Brain microvascular endothelial cell (primary cell): ENCODE results near the gene RGS8.

Experiments used
- DNase-seq: peaks from one replicate; pipeline ENCODE4 v3.0.0-alpha.2; 2020
- H3K27ac ChIP-seq: fragments of 250-450 bp; sonication (Bioruptor Pico); 2 replicates; pipeline ENCODE4 v1.5.1; 2020; ENCODE audit warnings: mild to moderate bottlenecking, moderate library complexity
- H3K27me3 ChIP-seq: fragments of 250-450 bp; sonication (Bioruptor Pico); replicated peaks from 2 replicates; pipeline ENCODE4 v1.5.1; 2020; ENCODE audit warnings: mild to moderate bottlenecking
- H3K36me3 ChIP-seq: fragments of 250-450 bp; sonication (Bioruptor Pico); replicated peaks from 2 replicates; pipeline ENCODE4 v1.5.1; 2020; ENCODE audit warnings: mild to moderate bottlenecking
- H3K4me3 ChIP-seq: 2 replicates; pipeline ENCODE4 v1.5.1; 2011; ENCODE audit warnings: low read depth, mild to moderate bottlenecking, control low read depth, low read length, moderate library complexity
- in situ Hi-C: cut with HindIII; loops from 2 replicates; pipeline ENCODE4 v1.10.0; 2017; ENCODE audit warnings: low sequenced_read_pairs, low pct_ligation_motif_present
- TF ChIP-seq, protein P1 (sequence below): IDR thresholded peaks from 2 replicates; pipeline ENCODE4 v1.5.1; 2011; ENCODE audit warnings: low read depth, mild to moderate bottlenecking, moderate library complexity, low read length, control low read depth, inconsistent platforms; ENCODE audit errors: missing control alignments

The RGS8 gene

DNA sequence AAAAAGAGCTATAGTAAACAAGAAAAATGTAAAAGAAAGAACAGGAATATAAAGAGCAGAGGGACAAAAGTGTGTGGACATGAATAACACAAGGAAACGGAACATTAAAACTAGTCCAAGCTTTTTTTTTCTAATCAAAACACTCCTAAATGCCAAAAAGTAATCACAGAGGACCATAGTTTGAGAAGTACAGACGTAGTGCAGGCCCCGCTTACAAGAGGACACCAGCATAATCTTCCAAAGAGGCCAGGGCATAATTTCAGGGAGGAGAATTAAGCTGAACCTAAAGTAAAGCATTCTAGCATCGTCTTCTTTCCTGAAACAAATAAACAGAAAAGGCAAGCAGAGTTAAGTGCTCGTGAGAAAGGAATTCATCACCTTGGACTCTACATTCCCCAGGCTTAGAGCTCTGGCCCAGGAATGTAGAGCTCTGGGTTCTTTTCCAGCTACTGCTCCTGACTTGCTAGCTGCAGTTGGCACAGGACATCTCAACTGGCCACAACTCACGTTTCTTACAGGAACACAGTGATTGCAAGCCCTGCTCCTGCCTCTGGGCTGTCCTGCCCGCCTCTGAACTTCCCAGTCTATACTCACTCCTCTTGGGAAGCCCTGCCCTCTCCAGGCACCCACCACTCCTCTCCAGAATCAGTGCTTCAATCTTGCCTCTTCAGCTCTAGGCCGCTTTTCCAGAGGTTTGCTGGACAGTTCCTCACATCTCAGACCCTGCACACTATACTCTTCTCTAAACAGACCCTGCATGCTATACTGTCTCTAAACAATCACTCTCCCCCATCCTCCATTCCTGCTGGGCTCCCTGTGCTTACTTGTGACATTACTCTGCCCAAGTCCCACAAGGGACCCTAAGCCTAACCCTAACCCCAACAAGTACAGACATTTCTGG, 9.8 kb downstream of the RGS8 start:
- Histone ChIP-seq H3K27ac (no peak overlapping the region), H3K4me3 (no peak overlapping the region), H3K36me3 (no peaks in the 10 kb centered on the region), H3K27me3 (no peaks in the 10 kb centered on the region)
- DNase-seq, result peak; percentile 7
- TF ChIP-seq, protein P1, sequence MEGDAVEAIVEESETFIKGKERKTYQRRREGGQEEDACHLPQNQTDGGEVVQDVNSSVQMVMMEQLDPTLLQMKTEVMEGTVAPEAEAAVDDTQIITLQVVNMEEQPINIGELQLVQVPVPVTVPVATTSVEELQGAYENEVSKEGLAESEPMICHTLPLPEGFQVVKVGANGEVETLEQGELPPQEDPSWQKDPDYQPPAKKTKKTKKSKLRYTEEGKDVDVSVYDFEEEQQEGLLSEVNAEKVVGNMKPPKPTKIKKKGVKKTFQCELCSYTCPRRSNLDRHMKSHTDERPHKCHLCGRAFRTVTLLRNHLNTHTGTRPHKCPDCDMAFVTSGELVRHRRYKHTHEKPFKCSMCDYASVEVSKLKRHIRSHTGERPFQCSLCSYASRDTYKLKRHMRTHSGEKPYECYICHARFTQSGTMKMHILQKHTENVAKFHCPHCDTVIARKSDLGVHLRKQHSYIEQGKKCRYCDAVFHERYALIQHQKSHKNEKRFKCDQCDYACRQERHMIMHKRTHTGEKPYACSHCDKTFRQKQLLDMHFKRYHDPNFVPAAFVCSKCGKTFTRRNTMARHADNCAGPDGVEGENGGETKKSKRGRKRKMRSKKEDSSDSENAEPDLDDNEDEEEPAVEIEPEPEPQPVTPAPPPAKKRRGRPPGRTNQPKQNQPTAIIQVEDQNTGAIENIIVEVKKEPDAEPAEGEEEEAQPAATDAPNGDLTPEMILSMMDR, result no peak
- in situ Hi-C loops, result no loop called here

DNA sequence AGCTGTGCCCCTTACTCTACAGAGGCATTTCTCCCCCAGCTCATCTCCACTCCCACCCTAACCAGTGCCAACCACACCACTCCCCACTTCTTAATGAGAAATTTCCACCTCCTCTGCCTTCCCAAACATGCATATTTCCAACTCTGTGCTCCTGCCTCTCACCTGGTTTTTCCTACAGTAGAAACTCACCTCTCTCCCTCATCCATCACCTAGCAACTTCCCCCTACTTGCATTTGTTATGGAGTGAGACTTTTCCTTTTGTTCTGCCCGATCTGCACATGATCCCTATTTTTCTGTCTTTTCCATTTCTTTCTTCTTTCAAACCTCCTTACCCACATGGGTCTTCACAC, 11.9 kb downstream of the RGS8 start:
- in situ Hi-C loops, result no loop called here
- no peak overlapping the region for H3K27ac ChIP-seq
- H3K27me3 ChIP-seq, result no peaks in the 10 kb centered on the region
- DNase-seq, result no peak
- no peaks in the 10 kb centered on the region for H3K36me3 ChIP-seq
- TF ChIP-seq, protein P1, result no peak
- no peak overlapping the region for H3K4me3 ChIP-seq

DNA sequence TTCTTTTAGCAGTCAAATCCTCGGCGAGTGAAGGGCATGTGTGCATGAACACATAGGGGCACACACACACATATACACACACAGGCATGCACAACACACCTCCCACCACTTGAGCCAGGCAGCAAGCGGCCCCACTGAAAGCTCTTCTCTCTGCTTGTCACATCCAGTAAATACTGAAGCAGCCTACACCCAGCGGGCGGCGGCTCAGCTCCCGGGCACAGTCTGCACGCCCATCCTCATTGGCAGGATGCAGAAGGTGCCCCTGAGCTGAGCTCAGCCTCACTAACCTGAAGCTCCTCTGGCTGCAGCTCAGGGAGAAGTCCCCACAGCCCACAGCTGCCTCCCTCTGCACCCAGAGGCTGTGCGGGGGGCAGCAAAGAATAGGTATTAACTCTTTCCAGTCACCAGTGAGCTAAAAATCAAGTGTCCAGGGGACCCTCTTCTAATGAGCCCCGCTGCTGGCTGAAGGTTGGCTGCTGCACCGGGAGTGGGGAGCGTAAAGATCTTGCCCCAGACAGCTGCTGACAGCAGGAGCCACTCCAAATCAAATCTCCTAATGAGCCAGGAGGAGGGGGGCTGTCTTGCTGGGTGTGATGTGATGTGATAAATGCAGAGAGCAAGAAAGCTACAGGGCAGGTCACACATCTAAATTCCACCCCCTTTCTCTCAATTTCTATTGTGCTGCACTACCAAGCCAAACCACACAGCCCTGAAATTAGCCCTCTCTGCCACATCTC, 12.5 kb downstream of the RGS8 start:
- in situ Hi-C loops, result no loop called here
- TF ChIP-seq, protein P1, result no peak
- Histone ChIP-seq H3K27ac (no peak overlapping the region), H3K27me3 (no peaks in the 10 kb centered on the region), H3K36me3 (no peaks in the 10 kb centered on the region), H3K4me3 (no peak overlapping the region)
- no peak for DNase-seq

DNA sequence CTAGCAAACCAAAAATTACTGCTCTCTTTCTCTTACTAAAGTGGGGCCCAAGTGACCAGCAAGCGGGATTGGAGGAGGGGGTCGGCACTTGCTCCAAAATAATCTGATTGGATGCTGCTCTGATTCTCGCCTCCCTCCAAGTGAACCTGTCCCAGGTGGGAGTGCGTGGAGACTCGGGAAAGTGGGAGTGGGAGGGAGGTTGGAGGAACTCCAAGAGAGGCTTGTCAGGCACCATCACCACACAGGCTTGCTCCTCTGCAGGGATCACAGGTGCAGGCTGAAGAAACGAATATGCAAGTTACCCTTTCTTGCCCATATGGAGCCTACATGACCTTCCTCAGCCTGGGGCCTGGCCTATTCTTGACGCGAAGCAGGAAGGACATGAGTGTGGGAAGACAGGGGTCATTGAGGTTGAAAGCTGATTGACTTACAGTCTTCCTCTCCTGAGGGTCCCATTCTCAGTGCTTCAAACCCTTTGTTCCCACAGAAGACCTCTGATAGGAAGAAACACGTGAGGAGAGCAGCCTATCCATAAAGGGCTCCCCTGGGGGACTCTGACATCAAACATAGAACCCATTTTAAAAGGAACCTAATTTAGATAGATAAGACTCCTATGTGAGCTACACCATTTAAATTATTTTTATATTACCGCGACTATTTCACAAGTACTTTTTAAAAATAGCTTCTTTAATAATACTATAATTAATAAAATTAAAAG, 14.2 kb downstream of the RGS8 start:
- no peak for DNase-seq
- Histone ChIP-seq H3K27ac (no peak overlapping the region), H3K27me3 (no peaks in the 10 kb centered on the region), H3K36me3 (no peaks in the 10 kb centered on the region), H3K4me3 (no peak overlapping the region)
- TF ChIP-seq, protein P1, result no peak
- in situ Hi-C loops, result no loop called here

DNA sequence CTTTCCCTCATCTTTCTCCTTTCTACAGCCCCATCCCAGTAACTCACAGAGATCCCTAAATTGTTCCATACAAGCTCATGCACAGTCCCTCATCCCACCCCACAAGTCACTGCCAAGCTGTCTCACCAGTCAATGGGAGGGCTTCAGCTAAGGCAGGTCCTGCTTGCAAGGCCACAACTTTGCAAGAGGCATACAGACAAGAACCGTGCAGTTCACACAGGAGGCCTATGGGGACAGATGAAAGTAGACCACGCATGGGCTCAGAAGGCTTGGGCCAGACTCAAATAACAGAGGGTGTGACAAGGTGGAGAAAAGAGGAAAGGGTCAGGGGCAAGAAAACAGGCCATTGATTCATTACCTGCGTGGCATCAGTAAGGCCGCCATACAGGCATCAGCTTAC, 15.1 kb downstream of the RGS8 start:
- Histone ChIP-seq H3K4me3 (no peak overlapping the region), H3K36me3 (no peaks in the 10 kb centered on the region), H3K27me3 (no peaks in the 10 kb centered on the region), H3K27ac (no peak overlapping the region)
- TF ChIP-seq, protein P1, result no peak
- DNase-seq, result no peak
- in situ Hi-C loops, result no loop called here
